Breast epithelium (tissue), 3 donors: ENCODE results near the gene MCRIP1.

ENCODE experiments used
- POLR2A ChIP-seq: fragments of 450-650 bp; IDR thresholded peaks from one replicate; pipeline ENCODE4 v1.6.1; 2016; ENCODE audit warnings: antibody characterized with exemption, mild to moderate bottlenecking, moderate library complexity
- POLR2AphosphoS5 ChIP-seq, 3 donors: sonication (generic); formaldehyde crosslinking; IDR thresholded peaks; one replicate each; pipeline ENCODE4 v1.6.1; 2017; ENCODE audit warnings: antibody characterized with exemption in 3 of 3
- TF ChIP-seq, protein P1 (sequence below), 3 donors: fragments of 450-650 bp; IDR thresholded peaks; one replicate each; pipeline ENCODE4 v1.5.1; 2016 to 2017; ENCODE audit warnings: antibody characterized with exemption in 3 of 3, mild to moderate bottlenecking in 3 of 3, moderate library complexity in 3 of 3

DNA sequence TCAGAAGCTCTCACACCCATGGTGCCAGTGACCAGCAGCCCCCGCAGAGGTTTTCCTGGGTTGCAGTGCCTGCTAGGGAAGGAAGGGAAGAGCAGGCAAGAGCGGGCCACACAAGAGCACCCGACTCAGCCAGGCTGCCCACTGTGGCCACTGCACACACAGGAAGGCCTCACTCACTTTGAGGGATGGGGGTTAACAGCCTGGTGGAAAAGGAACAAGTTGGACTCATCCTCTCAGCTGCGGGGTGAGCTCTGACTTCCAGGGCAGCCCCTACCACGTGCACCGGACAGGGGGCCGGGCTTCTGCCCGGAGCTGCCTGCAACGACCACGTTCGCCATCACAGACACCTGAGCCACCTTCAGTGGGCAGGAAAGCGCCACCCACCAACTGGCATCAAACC is 19.1 kb upstream of the MCRIP1 start:
- TF ChIP-seq, protein P1, sequence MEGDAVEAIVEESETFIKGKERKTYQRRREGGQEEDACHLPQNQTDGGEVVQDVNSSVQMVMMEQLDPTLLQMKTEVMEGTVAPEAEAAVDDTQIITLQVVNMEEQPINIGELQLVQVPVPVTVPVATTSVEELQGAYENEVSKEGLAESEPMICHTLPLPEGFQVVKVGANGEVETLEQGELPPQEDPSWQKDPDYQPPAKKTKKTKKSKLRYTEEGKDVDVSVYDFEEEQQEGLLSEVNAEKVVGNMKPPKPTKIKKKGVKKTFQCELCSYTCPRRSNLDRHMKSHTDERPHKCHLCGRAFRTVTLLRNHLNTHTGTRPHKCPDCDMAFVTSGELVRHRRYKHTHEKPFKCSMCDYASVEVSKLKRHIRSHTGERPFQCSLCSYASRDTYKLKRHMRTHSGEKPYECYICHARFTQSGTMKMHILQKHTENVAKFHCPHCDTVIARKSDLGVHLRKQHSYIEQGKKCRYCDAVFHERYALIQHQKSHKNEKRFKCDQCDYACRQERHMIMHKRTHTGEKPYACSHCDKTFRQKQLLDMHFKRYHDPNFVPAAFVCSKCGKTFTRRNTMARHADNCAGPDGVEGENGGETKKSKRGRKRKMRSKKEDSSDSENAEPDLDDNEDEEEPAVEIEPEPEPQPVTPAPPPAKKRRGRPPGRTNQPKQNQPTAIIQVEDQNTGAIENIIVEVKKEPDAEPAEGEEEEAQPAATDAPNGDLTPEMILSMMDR (IDR thresholded peaks at IDR 0.05): no peak
- TF ChIP-seq POLR2AphosphoS5 (IDR thresholded peaks at IDR 0.05): no peak
- TF ChIP-seq POLR2A: no peak
